Esophagus squamous epithelium (tissue), 5 donors: ENCODE measurements around the gene ASTN2. TPM values are rescaled to one million over a fixed set of nuclear protein-coding genes. Genes with fewer than 3 reads are reported as not detected.

Source experiments
- DNase-seq: peaks from one replicate; lab custom pipeline; 2025; lab: John Stamatoyannopoulos, UW
- H3K27ac ChIP-seq, 4 donors: fragments of 200-600 bp; sonication (generic); one replicate each; pipeline ENCODE4 v1.5.1; 2016 to 2019; ENCODE audit warnings: mild to moderate bottlenecking in 1 of 4
- H3K27me3 ChIP-seq, 4 donors: fragments of 200-600 bp; sonication (generic); 1 replicate in 3 of 4; 2 replicates in 1 of 4; pipeline versions ENCODE4 v1.5.1 to v1.6.0; 2017 to 2021; ENCODE audit warnings: antibody characterized with exemption in 1 of 4
- H3K36me3 ChIP-seq, 3 donors: fragments of 200-600 bp; sonication (generic); one replicate each; pipeline ENCODE4 v1.5.1; 2016 to 2019
- H3K4me1 ChIP-seq, 3 donors: fragments of 200-600 bp; sonication (generic); one replicate each; pipeline ENCODE4 v1.5.1; 2017 to 2019
- H3K4me3 ChIP-seq, 4 donors: fragments of 200-600 bp; sonication (generic); 1 replicate in 3 of 4; 2 replicates in 1 of 4; pipeline ENCODE4 v1.5.1; 2016 to 2019; ENCODE audit warnings: mild to moderate bottlenecking in 2 of 4, moderate library complexity in 1 of 4
- H3K9me3 ChIP-seq, 3 donors: fragments of 200-600 bp; sonication (generic); one replicate each; pipeline ENCODE4 v1.5.1; 2016 to 2019
- POLR2A ChIP-seq, 4 donors: fragments of 450-650 bp; IDR thresholded peaks; one replicate each; pipeline ENCODE4 v1.6.1; 2017; ENCODE audit warnings: antibody characterized with exemption in 4 of 4, mild to moderate bottlenecking in 4 of 4, moderate library complexity in 3 of 4
- WGBS, 2 donors: methylation state at CpG; one replicate each; pipeline ENCODE4 v1.1.5; 2018; 5-methylcytosine and 5-hydroxymethylcytosine counted together
- intact Hi-C: fragments of 100-400 bp; cut with DNase I; formaldehyde crosslinking; loops from one replicate; pipeline ENCODE4 v1.15.0; 2022
- total RNA-seq, 4 donors: library from RNA; depleted of rRNA; stranded (reverse); fragments of >200 nt; gene quantifications; one replicate each; pipeline ENCODE4 v1.1.0, GENCODE V29; 2016
- TF ChIP-seq, protein P1 (sequence below), 6 experiments: fragments of 450-650 bp in 4 of 6; fragments of 200-600 bp in 2 of 6; sonication (generic) in 2 of 6; IDR thresholded peaks; one replicate each; pipeline ENCODE4 v1.5.1; 2016 to 2019; ENCODE audit warnings: antibody characterized with exemption in 6 of 6, mild to moderate bottlenecking in 4 of 6, moderate library complexity in 4 of 6
- donor health status: DM: yes; HTN: yes; CAD: no.

The ASTN2 gene
- total RNA-seq, 4 donors from 2014 or later, result 0.13 to 1.9 (median 0.27) TPM; not detected in 1

DNA sequence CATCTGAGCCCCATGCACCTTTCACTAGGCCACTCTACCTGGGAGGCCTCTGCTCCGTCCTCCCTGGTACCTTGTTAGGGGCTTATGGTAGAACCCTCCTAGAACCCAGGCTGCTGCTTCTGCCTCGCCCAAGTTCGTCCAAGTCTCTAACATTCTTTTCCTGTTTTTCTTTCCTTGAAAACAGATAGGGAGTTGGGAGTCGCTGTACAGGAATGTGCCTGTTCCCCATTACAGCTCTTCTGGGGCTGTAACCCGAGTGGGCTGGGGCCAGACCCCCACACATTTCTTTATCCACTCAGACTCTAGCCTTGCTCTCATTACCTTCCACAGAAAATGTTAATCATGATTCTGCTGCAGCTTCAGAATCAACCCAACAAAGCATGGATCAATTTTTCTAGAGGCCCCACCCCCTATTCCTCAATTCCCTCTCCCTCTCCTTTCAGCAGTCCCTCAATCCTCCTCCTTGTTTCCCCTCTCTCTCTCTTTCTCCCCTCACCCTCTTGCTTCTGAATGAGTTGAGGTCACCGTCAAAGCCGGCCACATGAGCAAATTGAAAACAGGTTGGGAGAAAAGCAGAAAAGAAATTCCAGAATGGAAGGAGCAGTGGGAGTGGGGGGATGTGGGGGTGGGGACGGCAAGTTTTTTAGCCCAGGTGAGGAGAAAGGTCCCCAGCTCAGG, 921.5 kb downstream of the ASTN2 start:
- DNase-seq, result no peak
- intact Hi-C loops, result no loop called here
- Histone ChIP-seq H3K27me3 (no peaks in the 10 kb centered on the region), H3K4me1 (no peaks in the 10 kb centered on the region), H3K36me3 (no peaks in the 10 kb centered on the region), H3K27ac (no peak overlapping the region), H3K4me3 (no peak overlapping the region), H3K9me3 (no peaks in the 10 kb centered on the region)
- TF ChIP-seq, protein P1, sequence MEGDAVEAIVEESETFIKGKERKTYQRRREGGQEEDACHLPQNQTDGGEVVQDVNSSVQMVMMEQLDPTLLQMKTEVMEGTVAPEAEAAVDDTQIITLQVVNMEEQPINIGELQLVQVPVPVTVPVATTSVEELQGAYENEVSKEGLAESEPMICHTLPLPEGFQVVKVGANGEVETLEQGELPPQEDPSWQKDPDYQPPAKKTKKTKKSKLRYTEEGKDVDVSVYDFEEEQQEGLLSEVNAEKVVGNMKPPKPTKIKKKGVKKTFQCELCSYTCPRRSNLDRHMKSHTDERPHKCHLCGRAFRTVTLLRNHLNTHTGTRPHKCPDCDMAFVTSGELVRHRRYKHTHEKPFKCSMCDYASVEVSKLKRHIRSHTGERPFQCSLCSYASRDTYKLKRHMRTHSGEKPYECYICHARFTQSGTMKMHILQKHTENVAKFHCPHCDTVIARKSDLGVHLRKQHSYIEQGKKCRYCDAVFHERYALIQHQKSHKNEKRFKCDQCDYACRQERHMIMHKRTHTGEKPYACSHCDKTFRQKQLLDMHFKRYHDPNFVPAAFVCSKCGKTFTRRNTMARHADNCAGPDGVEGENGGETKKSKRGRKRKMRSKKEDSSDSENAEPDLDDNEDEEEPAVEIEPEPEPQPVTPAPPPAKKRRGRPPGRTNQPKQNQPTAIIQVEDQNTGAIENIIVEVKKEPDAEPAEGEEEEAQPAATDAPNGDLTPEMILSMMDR (IDR thresholded peaks at IDR 0.05), result no peak
- TF ChIP-seq POLR2A (IDR thresholded peaks at IDR 0.05), result no peak
- 88 to 94% methylated on average over 6 to 8 of the region's 8 CpGs for WGBS, 2 donors

DNA sequence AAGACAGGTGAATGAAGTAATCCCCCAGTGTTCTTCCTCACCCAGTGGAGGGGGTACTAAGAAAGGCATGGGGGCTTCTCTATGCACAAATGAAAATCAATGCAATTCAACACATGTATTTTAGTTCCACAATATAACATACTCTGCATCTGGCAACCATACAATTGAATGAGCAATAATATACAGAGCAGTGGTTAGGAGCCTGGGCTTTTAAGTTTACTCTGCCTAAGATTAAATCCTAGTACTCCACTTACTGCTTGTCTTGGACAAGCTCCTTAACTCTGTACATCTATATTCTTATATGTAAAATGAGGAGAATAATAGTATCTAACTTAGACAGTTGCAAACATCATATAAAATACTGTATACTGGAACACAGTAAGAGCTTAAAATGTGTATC, 923.2 kb downstream of the ASTN2 start:
- H3K4me3 ChIP-seq, result no peak overlapping the region
- no peaks in the 10 kb centered on the region for H3K36me3 ChIP-seq
- H3K27me3 ChIP-seq, result no peaks in the 10 kb centered on the region
- DNase-seq, result no peak
- TF ChIP-seq POLR2A (IDR thresholded peaks at IDR 0.05), result no peak
- TF ChIP-seq, protein P1 (IDR thresholded peaks at IDR 0.05), result no peak
- intact Hi-C loops, result no loop called here
- H3K27ac ChIP-seq, result no peak overlapping the region
- H3K9me3 ChIP-seq, result no peaks in the 10 kb centered on the region
- H3K4me1 ChIP-seq, result no peaks in the 10 kb centered on the region

DNA sequence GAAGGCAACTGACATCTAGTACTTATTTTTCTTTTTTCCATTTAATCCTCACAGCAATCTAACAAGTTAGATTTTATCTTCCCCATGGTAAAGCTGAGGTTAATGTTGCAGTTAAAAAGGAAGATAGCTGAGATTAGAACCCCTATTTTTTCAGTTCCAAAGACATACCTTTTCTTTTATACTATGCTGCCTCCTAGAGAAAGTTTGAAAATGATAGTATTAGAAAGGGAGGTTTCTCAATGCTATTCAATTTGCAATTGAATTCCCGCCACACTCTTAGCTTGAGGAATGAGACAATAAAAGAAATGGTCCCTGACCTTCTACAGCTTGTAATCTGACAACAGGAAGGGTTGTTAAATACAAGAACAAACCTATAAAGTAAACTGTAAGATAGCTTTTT, 923.6 kb downstream of the ASTN2 start:
- intact Hi-C loops, result no loop called here
- no peaks in the 10 kb centered on the region for H3K27me3 ChIP-seq
- TF ChIP-seq POLR2A (IDR thresholded peaks at IDR 0.05), result no peak
- TF ChIP-seq, protein P1 (IDR thresholded peaks at IDR 0.05), result no peak
- H3K9me3 ChIP-seq, result no peaks in the 10 kb centered on the region
- WGBS, 2 donors, result 70 to 80% methylated on average over 1 of the region's 1 CpG
- no peak for DNase-seq
- H3K4me1 ChIP-seq, result no peaks in the 10 kb centered on the region
- no peak overlapping the region for H3K4me3 ChIP-seq
- H3K27ac ChIP-seq, result no peak overlapping the region
- no peaks in the 10 kb centered on the region for H3K36me3 ChIP-seq

DNA sequence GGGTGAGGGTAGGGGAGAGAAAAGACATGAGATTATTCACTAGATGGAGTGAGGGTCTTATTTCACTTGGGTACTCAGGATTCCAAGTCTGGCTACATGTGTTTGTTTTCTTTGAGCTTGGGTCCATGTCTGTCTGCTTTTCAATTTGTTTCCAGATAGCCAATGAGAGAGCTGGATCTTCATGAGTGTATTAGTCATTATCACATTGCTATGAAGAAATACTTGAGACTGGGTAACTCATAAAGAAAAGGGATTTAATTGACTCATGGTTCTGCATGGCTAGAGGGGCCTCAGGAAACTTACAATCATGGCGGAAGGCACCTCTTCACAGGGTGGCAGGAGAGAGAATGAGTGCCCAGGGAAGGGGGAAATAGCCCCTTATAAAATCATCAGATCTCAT, 924.5 kb downstream of the ASTN2 start:
- DNase-seq, result no peak
- 83 to 95% methylated on average over 1 of the region's 1 CpG for WGBS, 2 donors
- intact Hi-C loops, result no loop called here

DNA sequence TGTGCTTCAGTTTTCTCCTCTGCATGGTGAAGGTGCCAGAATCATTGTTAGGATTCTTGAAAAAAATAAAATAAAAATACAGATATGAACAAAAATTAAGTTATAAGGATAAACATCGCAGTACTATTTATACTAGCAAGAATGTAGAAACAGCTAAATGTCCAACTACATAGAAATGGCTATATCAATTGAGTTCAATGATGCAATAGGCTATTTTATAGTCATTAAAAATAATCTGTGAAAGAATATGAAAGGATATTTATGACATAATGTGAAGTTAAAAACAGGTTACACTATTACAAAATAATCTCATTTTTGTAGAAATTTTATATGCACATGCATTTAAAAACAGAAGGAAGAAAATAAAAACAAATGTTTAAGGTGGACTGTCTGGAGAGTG, 926.5 kb downstream of the ASTN2 start:
- Histone ChIP-seq H3K9me3 (no peaks in the 10 kb centered on the region), H3K4me1 (peaks cover 0 to 10% (median 0%) of the 10 kb centered on the region in 3 donors), H3K27me3 (peaks cover 0 to 4% (median 0%) of the 10 kb centered on the region in 4 donors), H3K27ac (no peak overlapping the region), H3K4me3 (no peak overlapping the region), H3K36me3 (no peaks in the 10 kb centered on the region)
- TF ChIP-seq, protein P1 (IDR thresholded peaks at IDR 0.05), result no peak
- no peak for TF ChIP-seq POLR2A (IDR thresholded peaks at IDR 0.05)
- intact Hi-C loops, result no loop called here
- DNase-seq, result no peak
- 88 to 97% methylated on average over 1 of the region's 1 CpG for WGBS, 2 donors

More for the DNA sequence above, 924.5 kb downstream of the ASTN2 start:
- no peaks in the 10 kb centered on the region for H3K36me3 ChIP-seq
- TF ChIP-seq, protein P1 (IDR thresholded peaks at IDR 0.05), result no peak
- no peak for TF ChIP-seq POLR2A (IDR thresholded peaks at IDR 0.05)
- H3K27me3 ChIP-seq, result no peaks in the 10 kb centered on the region
- H3K4me3 ChIP-seq, result no peak overlapping the region
- H3K27ac ChIP-seq, result no peak overlapping the region
- no peaks in the 10 kb centered on the region for H3K9me3 ChIP-seq
- H3K4me1 ChIP-seq, result no peaks in the 10 kb centered on the region
